Ureter (tissue), 1 donor: ENCODE measurements around the gene MCM3AP. TPM values are rescaled to one million over a fixed set of nuclear protein-coding genes. Genes with fewer than 3 reads are reported as not detected.

Experiments
- DNase-seq: peaks from one replicate; pipeline ENCODE4 v3.0.0-alpha.2; 2020; ENCODE audit warnings: low spot score
- total RNA-seq: library from RNA; stranded (reverse); gene quantifications from one replicate; pipeline ENCODE4 v1.2.4, GENCODE V29; 2023
- donor health status: DM: yes; HTN: yes; CAD: no.

MCM3AP gene
- total RNA-seq, 1 donor from 2014 or later: 97.6 TPM

GRCh38 chr21:46218906-46219590, 66.4 kb downstream of the MCM3AP start:
- no peak for DNase-seq

- DNase-seq: no peak
These were observed 67.8 kb downstream of the MCM3AP start for GRCh38 chr21:46217511-46218196.

GRCh38 chr21:46216132-46216747, 69.2 kb downstream of the MCM3AP start:
- no peak for DNase-seq

GRCh38 chr21:46215436-46216131, 69.8 kb downstream of the MCM3AP start:
- no peak for DNase-seq

GRCh38 chr21:46214478-46215340, 70.7 kb downstream of the MCM3AP start:
- DNase-seq: no peak

- DNase-seq: no peak
These were observed 71.7 kb downstream of the MCM3AP start for GRCh38 chr21:46213620-46214286.

GRCh38 chr21:46212721-46213484, 72.5 kb downstream of the MCM3AP start:
- no peak for DNase-seq

GRCh38 chr21:46211786-46212720, 73.4 kb downstream of the MCM3AP start:
- no peak for DNase-seq

GRCh38 chr21:46211376-46211775, 74.0 kb downstream of the MCM3AP start:
- DNase-seq: no peak

GRCh38 chr21:46210378-46211136, 74.9 kb downstream of the MCM3AP start:
- DNase-seq: no peak

GRCh38 chr21:46208761-46209721, 76.4 kb downstream of the MCM3AP start:
- DNase-seq: no peak

- no peak for DNase-seq
These were observed 77.4 kb downstream of the MCM3AP start for GRCh38 chr21:46207920-46208591.

GRCh38 chr21:46207006-46207919, 78.1 kb downstream of the MCM3AP start:
- no peak for DNase-seq

GRCh38 chr21:46206163-46207005, 79.0 kb downstream of the MCM3AP start:
- no peak for DNase-seq
